IMR-90 (cell line): Measurements from ENCODE around the gene TSPAN31. TPM values are rescaled to one million over a fixed set of nuclear protein-coding genes. Genes with fewer than 3 reads are reported as not detected.

Experiments
- ATAC-seq: fragments of 200-7000 bp; cut with Tn5 transposase; 2 replicates; pipeline ENCODE4 v1.9.1; 2020; ENCODE audit warnings: low read depth, mild to moderate bottlenecking, moderate library complexity
- BruUV-seq: library from RNA; stranded (reverse); fragments of 400-500 nt; replicated peaks from 2 replicates; lab custom pipeline; 2021; lab: Mats Ljungman, UMichigan
- CTCF ChIA-PET: fragments of 300-600 bp; formaldehyde crosslinking; extraction: SDS; loops from one replicate; lab custom pipeline; 2021; ENCODE audit warnings: antibody characterized with exemption; lab: Yijun Ruan, JAX
- POLR2A ChIA-PET: fragments of 300-600 bp; sonication (Branson Sonifier 250); formaldehyde crosslinking; loops from one replicate; lab custom pipeline; 2022; ENCODE audit warnings: antibody characterized with exemption; ENCODE audit not compliant: unreplicated experiment; lab: Charles Lee
- DNase-seq: peaks from one replicate; pipeline ENCODE4 v3.0.0; 2013
- H2AFZ ChIP-seq: replicated peaks from 2 replicates; pipeline ENCODE3; 2013; ENCODE audit warnings: low read length, mild to moderate bottlenecking; ENCODE audit not compliant: poor library complexity
- H2AK5ac ChIP-seq: 2 replicates; pipeline ENCODE4 v1.6.1; 2013; ENCODE audit warnings: low read depth, low read length, inconsistent platforms
- H2AK9ac ChIP-seq: replicated peaks from 2 replicates; pipeline ENCODE3; 2013; ENCODE audit warnings: mild to moderate bottlenecking, low read depth, low read length, moderate library complexity; ENCODE audit not compliant: poor library complexity
- H2BK120ac ChIP-seq: 2 replicates; pipeline ENCODE4 v1.6.1; 2013; ENCODE audit warnings: low read depth, low read length, inconsistent platforms
- H2BK15ac ChIP-seq: 3 replicates; pipeline ENCODE4 v1.6.1; 2013; ENCODE audit warnings: low read depth, low read length, inconsistent platforms
- H2BK20ac ChIP-seq: 2 replicates; pipeline ENCODE4 v1.6.1; 2013; ENCODE audit warnings: low read depth, mild to moderate bottlenecking, inconsistent platforms, low read length, moderate library complexity
- H2BK5ac ChIP-seq: 2 replicates; pipeline ENCODE4 v1.6.1; 2013; ENCODE audit warnings: mild to moderate bottlenecking, low read depth, low read length, inconsistent platforms; ENCODE audit not compliant: poor library complexity, severe bottlenecking
- H3K14ac ChIP-seq: replicated peaks from 2 replicates; pipeline ENCODE4 v1.6.1; 2013; ENCODE audit warnings: low read depth, low read length, inconsistent platforms
- H3K18ac ChIP-seq: 2 replicates; pipeline ENCODE4 v1.6.1; 2013; ENCODE audit warnings: low read depth, low read length, control low read depth
- H3K23ac ChIP-seq: 2 replicates; pipeline ENCODE4 v1.6.1; 2013; ENCODE audit warnings: low read depth, low read length, inconsistent platforms
- H3K27ac ChIP-seq: 2 replicates; pipeline ENCODE4 v1.5.1; 2013; ENCODE audit warnings: mild to moderate bottlenecking, control low read depth, low read length; ENCODE audit not compliant: insufficient read depth
- H3K27me3 ChIP-seq: 2 replicates; pipeline ENCODE4 v1.6.1; 2013; ENCODE audit warnings: low read length; ENCODE audit not compliant: control insufficient read depth, insufficient read depth
- H3K36me3 ChIP-seq: 2 replicates; pipeline ENCODE4 v1.6.1; 2013; ENCODE audit warnings: low read length, mixed read lengths; ENCODE audit not compliant: control insufficient read depth, insufficient read depth
- H3K4ac ChIP-seq: 2 replicates; pipeline ENCODE4 v1.6.1; 2013; ENCODE audit warnings: low read depth, low read length, inconsistent platforms
- H3K4me1 ChIP-seq: 2 replicates; pipeline ENCODE4 v1.6.1; 2013; ENCODE audit warnings: low read length, mixed read lengths; ENCODE audit not compliant: control insufficient read depth, insufficient read depth
- H3K4me2 ChIP-seq: 2 replicates; pipeline ENCODE4 v1.6.1; 2013; ENCODE audit warnings: low read depth, mild to moderate bottlenecking, control low read depth, low read length, moderate library complexity
- H3K4me3 ChIP-seq: 2 replicates; pipeline ENCODE4 v1.5.1; 2013; ENCODE audit warnings: low read depth, mild to moderate bottlenecking, control low read depth, low read length, moderate library complexity; ENCODE audit not compliant: insufficient read depth
- H3K56ac ChIP-seq: 2 replicates; pipeline ENCODE4 v1.6.1; 2013; ENCODE audit warnings: low read length, inconsistent platforms; ENCODE audit not compliant: insufficient read depth; ENCODE audit errors: extremely low read depth
- H3K79me1 ChIP-seq, 2 experiments: 2 replicates each; pipeline ENCODE4 v1.6.1; 2013; ENCODE audit warnings: low read length in 2 of 2, inconsistent platforms in 1 of 2, low read depth in 1 of 2
- H3K9ac ChIP-seq: 2 replicates; pipeline ENCODE4 v1.6.1; 2013; ENCODE audit warnings: low read depth, low read length, control low read depth
- H3K9me1 ChIP-seq: 2 replicates; pipeline ENCODE4 v1.6.1; 2013; ENCODE audit warnings: low read length, inconsistent platforms; ENCODE audit not compliant: insufficient read depth
- H3K9me3 ChIP-seq: 2 replicates; pipeline ENCODE4 v1.6.1; 2013; ENCODE audit warnings: low read length; ENCODE audit not compliant: control insufficient read depth, insufficient read depth
- H4K20me1 ChIP-seq: 2 replicates; pipeline ENCODE4 v1.6.1; 2013; ENCODE audit warnings: low read length, inconsistent platforms; ENCODE audit not compliant: insufficient read depth
- H4K5ac ChIP-seq: 2 replicates; pipeline ENCODE4 v1.6.1; 2013; ENCODE audit warnings: mild to moderate bottlenecking, low read depth, low read length, control low read depth
- H4K8ac ChIP-seq, 2 experiments: 2 replicates each; pipeline ENCODE4 v1.6.1; 2013; ENCODE audit warnings: low read depth in 2 of 2, low read length in 2 of 2, control low read depth in 1 of 2, inconsistent platforms in 1 of 2
- H4K91ac ChIP-seq: 2 replicates; pipeline ENCODE4 v1.6.1; 2013; ENCODE audit warnings: low read depth, low read length, inconsistent platforms; ENCODE audit not compliant: insufficient read depth
- BHLHE40 ChIP-seq: fragments of 150-350 bp; IDR thresholded peaks from 2 replicates; pipeline ENCODE4 v1.6.1; 2016; ENCODE audit warnings: mild to moderate bottlenecking, low read depth, low read length
- CEBPB ChIP-seq: IDR thresholded peaks from 2 replicates; pipeline ENCODE4 v1.6.1; 2012; ENCODE audit warnings: low read depth, low read length, improper control_type of control experiment
- CHD1 ChIP-seq: IDR thresholded peaks from 2 replicates; pipeline ENCODE4 v1.6.1; 2012; ENCODE audit warnings: low read depth, low read length, improper control_type of control experiment
- FOS ChIP-seq: fragments of 150-350 bp; IDR thresholded peaks from 2 replicates; pipeline ENCODE4 v1.6.1; 2016; ENCODE audit warnings: low read depth, low read length
- MAFK ChIP-seq: IDR thresholded peaks from 2 replicates; pipeline ENCODE4 v1.6.1; 2012; ENCODE audit warnings: low read depth, low read length, improper control_type of control experiment
- MAZ ChIP-seq: IDR thresholded peaks from 2 replicates; pipeline ENCODE4 v1.6.1; 2012; ENCODE audit warnings: low read depth, mild to moderate bottlenecking, low read length, improper control_type of control experiment, moderate library complexity, borderline replicate concordance
- MXI1 ChIP-seq: IDR thresholded peaks from 2 replicates; pipeline ENCODE4 v1.6.1; 2012; ENCODE audit warnings: low read depth, mild to moderate bottlenecking, low read length, moderate library complexity, borderline replicate concordance
- NFE2L2 ChIP-seq: fragments of 150-350 bp; IDR thresholded peaks from 2 replicates; pipeline ENCODE4 v1.6.1; 2016; ENCODE audit warnings: low read depth, mild to moderate bottlenecking, low read length
- POLR2A ChIP-seq: IDR thresholded peaks from 2 replicates; pipeline ENCODE4 v1.6.1; 2012; ENCODE audit warnings: mild to moderate bottlenecking, low read depth, low read length
- RAD21 ChIP-seq: IDR thresholded peaks from 2 replicates; pipeline ENCODE4 v1.6.1; 2012; ENCODE audit warnings: low read length, improper control_type of control experiment
- RCOR1 ChIP-seq: IDR thresholded peaks from 2 replicates; pipeline ENCODE4 v1.6.1; 2012; ENCODE audit warnings: mild to moderate bottlenecking, low read length, improper control_type of control experiment; ENCODE audit not compliant: insufficient replicate concordance
- RFX5 ChIP-seq: IDR thresholded peaks from 2 replicates; pipeline ENCODE4 v1.8.0; 2012; ENCODE audit warnings: low read depth, mild to moderate bottlenecking, low read length, moderate library complexity
- SMC3 ChIP-seq: fragments of 150-350 bp; IDR thresholded peaks from 2 replicates; pipeline ENCODE4 v1.6.1; 2016; ENCODE audit warnings: low read depth, mild to moderate bottlenecking, antibody characterized with exemption, low read length, moderate library complexity
- WGBS, 2 experiments: methylation state at CpG; one replicate each; pipeline versions ENCODE4 v1.1.5 to v1.1.7; 2013; ENCODE audit warnings: missing lambda C conversion rate in 2 of 2; ENCODE audit not compliant: insufficient read length in 1 of 2; ENCODE audit errors: extremely low coverage in 2 of 2; 5-methylcytosine and 5-hydroxymethylcytosine counted together
- dilution Hi-C: fragments of 300-500 bp; cut with HindIII; formaldehyde crosslinking; loops from one replicate; pipeline ENCODE4 v1.14.3; 2018; ENCODE audit warnings: low sequenced_read_pairs; ENCODE audit not compliant: unreplicated experiment
- in situ Hi-C: fragments of 300-500 bp; cut with MboI; formaldehyde crosslinking; loops from 3 replicates; pipeline ENCODE4 v1.14.3; 2019; ENCODE audit warnings: low sequenced_read_pairs, inconsistent platforms, mixed read lengths
- intact Hi-C: fragments of 100-400 bp; cut with micrococcal nuclease; formaldehyde crosslinking; loops from 2 replicates; pipeline ENCODE4 v1.10.0; 2022
- polyA plus RNA-seq, 3 experiments: library from polyadenylated mRNA; depleted of rRNA; stranded (reverse); fragments of >200 nt; gene quantifications; 2 replicates each; pipeline ENCODE4 v1.2.3, GENCODE V29; 2012; ENCODE audit warnings: low replicate concordance in 1 of 3
- total RNA-seq: library from RNA; depleted of rRNA; stranded (reverse); fragments of >200 nt; gene quantifications from 2 replicates; pipeline ENCODE4 v1.2.3, GENCODE V29; 2012
- TF ChIP-seq, protein P1 (sequence below): fragments of 150-350 bp; IDR thresholded peaks from 2 replicates; pipeline ENCODE4 v1.6.1; 2017; ENCODE audit warnings: mild to moderate bottlenecking, antibody characterized with exemption, low read length, low read depth
- TF ChIP-seq, protein P2 (sequence below): fragments of 150-350 bp; IDR thresholded peaks from 2 replicates; pipeline ENCODE4 v1.6.1; 2016; ENCODE audit warnings: low read depth, mild to moderate bottlenecking, low read length, moderate library complexity, borderline replicate concordance
- TF ChIP-seq, protein P3 (sequence below): conservative IDR thresholded peaks from 2 replicates; pipeline ENCODE4 v1.5.1; 2012; ENCODE audit warnings: mild to moderate bottlenecking, low read depth, low read length, improper control_type of control experiment

Gene TSPAN31
- total and polyA plus RNA-seq, 2 of the 4 experiments (the other 2 are of a cell fraction), result 12.3 to 71.2 TPM

DNA sequence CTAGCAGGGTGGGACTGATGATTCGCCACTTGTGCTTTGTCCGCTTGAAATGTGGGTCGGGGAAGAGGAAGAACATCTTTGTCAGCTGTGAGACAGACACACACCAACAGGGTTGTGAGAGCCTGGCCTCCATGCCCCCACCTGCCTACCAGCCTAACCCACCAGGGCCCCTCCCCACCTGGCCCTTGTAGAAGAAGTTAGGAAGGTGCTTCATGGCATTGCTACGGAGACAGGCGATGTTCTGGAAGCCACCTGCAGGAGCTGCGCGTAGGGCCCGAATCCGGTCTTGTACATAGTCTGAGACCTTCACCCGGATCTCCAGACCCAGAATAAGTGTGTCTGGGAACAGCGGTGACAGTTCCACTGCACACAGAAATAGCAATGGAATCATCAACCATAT lies 24.8 kb downstream of the TSPAN31 start:
- no peak for DNase-seq
- intact Hi-C loops (no loop called here), in situ Hi-C loops (no loop called here), dilution Hi-C loops (no loop called here)
- H3K4me1 ChIP-seq, result peaks cover 11% of the 10 kb centered on the region; the same call in 1 of the 2 replicates
- no peak overlapping the region for H2AK9ac ChIP-seq
- H4K91ac ChIP-seq, result no peak overlapping the region
- CTCF ChIA-PET, result no interaction called here
- H2BK120ac ChIP-seq, result no peak overlapping the region
- H3K4me2 ChIP-seq, result no peak overlapping the region
- no TSS peak for BruUV-seq
- H3K18ac ChIP-seq, result no peak overlapping the region
- no peak overlapping the region for H3K27ac ChIP-seq
- no peak for ATAC-seq
- no peak overlapping the region for H3K4me3 ChIP-seq
- 97% methylated on average over 6 of the region's 11 CpGs; no CpG with 5 or more reads in 1 of the 2 experiments for WGBS, 2 experiments
- H3K27me3 ChIP-seq, result peaks cover 25% of the 10 kb centered on the region
- TF ChIP-seq FOS (no peak), POLR2A (no peak), MXI1 (no peak), BHLHE40 (no peak), MAFK (no peak), NFE2L2 (no peak), CHD1 (no peak), MAZ (no peak), CEBPB (no peak), RCOR1 (no peak), SMC3 (no peak), RFX5 (no peak), RAD21 (no peak)
- TF ChIP-seq, protein P1, sequence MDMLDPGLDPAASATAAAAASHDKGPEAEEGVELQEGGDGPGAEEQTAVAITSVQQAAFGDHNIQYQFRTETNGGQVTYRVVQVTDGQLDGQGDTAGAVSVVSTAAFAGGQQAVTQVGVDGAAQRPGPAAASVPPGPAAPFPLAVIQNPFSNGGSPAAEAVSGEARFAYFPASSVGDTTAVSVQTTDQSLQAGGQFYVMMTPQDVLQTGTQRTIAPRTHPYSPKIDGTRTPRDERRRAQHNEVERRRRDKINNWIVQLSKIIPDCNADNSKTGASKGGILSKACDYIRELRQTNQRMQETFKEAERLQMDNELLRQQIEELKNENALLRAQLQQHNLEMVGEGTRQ, result no peak
- TF ChIP-seq, protein P2, sequence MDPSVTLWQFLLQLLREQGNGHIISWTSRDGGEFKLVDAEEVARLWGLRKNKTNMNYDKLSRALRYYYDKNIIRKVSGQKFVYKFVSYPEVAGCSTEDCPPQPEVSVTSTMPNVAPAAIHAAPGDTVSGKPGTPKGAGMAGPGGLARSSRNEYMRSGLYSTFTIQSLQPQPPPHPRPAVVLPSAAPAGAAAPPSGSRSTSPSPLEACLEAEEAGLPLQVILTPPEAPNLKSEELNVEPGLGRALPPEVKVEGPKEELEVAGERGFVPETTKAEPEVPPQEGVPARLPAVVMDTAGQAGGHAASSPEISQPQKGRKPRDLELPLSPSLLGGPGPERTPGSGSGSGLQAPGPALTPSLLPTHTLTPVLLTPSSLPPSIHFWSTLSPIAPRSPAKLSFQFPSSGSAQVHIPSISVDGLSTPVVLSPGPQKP, result no peak
- TF ChIP-seq, protein P3, sequence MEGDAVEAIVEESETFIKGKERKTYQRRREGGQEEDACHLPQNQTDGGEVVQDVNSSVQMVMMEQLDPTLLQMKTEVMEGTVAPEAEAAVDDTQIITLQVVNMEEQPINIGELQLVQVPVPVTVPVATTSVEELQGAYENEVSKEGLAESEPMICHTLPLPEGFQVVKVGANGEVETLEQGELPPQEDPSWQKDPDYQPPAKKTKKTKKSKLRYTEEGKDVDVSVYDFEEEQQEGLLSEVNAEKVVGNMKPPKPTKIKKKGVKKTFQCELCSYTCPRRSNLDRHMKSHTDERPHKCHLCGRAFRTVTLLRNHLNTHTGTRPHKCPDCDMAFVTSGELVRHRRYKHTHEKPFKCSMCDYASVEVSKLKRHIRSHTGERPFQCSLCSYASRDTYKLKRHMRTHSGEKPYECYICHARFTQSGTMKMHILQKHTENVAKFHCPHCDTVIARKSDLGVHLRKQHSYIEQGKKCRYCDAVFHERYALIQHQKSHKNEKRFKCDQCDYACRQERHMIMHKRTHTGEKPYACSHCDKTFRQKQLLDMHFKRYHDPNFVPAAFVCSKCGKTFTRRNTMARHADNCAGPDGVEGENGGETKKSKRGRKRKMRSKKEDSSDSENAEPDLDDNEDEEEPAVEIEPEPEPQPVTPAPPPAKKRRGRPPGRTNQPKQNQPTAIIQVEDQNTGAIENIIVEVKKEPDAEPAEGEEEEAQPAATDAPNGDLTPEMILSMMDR, result no peak
- no peak overlapping the region for H4K5ac ChIP-seq
- H2AFZ ChIP-seq, result no peak overlapping the region
- H2BK5ac ChIP-seq, result no peak overlapping the region
- no peak overlapping the region for H3K9ac ChIP-seq
- no peak overlapping the region for H4K8ac ChIP-seq
- H4K20me1 ChIP-seq, result no peaks in the 10 kb centered on the region
- no peak overlapping the region for H3K56ac ChIP-seq
- peaks cover 2% of the 10 kb centered on the region; the same call in 1 of the 2 replicates for H3K9me3 ChIP-seq
- no peak overlapping the region for H2BK20ac ChIP-seq
- H3K36me3 ChIP-seq, result peaks cover 3% of the 10 kb centered on the region
- no peak overlapping the region for H3K4ac ChIP-seq
- peaks cover 12% of the 10 kb centered on the region for H3K9me1 ChIP-seq
- no peak overlapping the region for H2BK15ac ChIP-seq
- H3K14ac ChIP-seq, result no peak overlapping the region
- no peak overlapping the region for H2AK5ac ChIP-seq
- no peak overlapping the region for H3K23ac ChIP-seq
- H3K79me1 ChIP-seq, result peaks cover 16 to 27% of the 10 kb centered on the region in 2 experiments; a peak in 3 of 4 replicates
- POLR2A ChIA-PET, result no interaction called here
